Right cardiac atrium (tissue), 5 donors: ENCODE measurements around the gene LHX5. TPM values are rescaled to one million over a fixed set of nuclear protein-coding genes. Genes with fewer than 3 reads are reported as not detected.

Experiments used
- ATAC-seq, 2 donors: fragments of 200-7000 bp; cut with Tn5 transposase; one replicate each; pipeline versions ENCODE4 v1.8.0 to v1.9.1; 2020; ENCODE audit warnings: moderate library complexity in 2 of 2, mild to moderate bottlenecking in 1 of 2
- DNase-seq, 3 donors: peaks; one replicate each; pipeline ENCODE4 v3.0.0-alpha.2; 2020
- H3K27ac ChIP-seq: one replicate; pipeline ENCODE4 v1.5.1; 2013; ENCODE audit warnings: mild to moderate bottlenecking, low read length, control low read depth, moderate library complexity
- H3K27me3 ChIP-seq: one replicate; pipeline ENCODE4 v1.6.1; 2013; ENCODE audit not compliant: control insufficient read depth, insufficient read depth
- H3K4me1 ChIP-seq: one replicate; pipeline ENCODE4 v1.6.1; 2013; ENCODE audit warnings: low read length; ENCODE audit not compliant: control insufficient read depth, insufficient read depth
- H3K4me3 ChIP-seq: one replicate; pipeline ENCODE4 v1.5.1; 2013; ENCODE audit warnings: low read length, control low read depth
- H3K9me3 ChIP-seq: one replicate; pipeline ENCODE4 v1.6.1; 2013; ENCODE audit warnings: low read length; ENCODE audit not compliant: control insufficient read depth
- WGBS: extraction: QIAGEN DNeasy Blood & Tissue Kit; methylation state at CpG from one replicate; pipeline ENCODE4 v1.1.7; 2013; 5-methylcytosine and 5-hydroxymethylcytosine counted together
- intact Hi-C, 4 donors: fragments of 100-400 bp; cut with DNase I; formaldehyde crosslinking; loops; one replicate each; pipeline versions ENCODE4 v1.11.0 to v1.14.0; 2022 to 2023
- polyA plus RNA-seq: library from polyadenylated mRNA; stranded (reverse); fragments of 200-250 nt; gene quantifications from one replicate; pipeline ENCODE4 v1.2.3, GENCODE V29; 2013
- total RNA-seq, 4 donors: library from RNA; stranded (reverse); fragmentation: NEBNext Ultra II Directional; extraction: Animal tissue kit (Norgen Biotek cat#: 25700); gene quantifications; one replicate each; pipeline ENCODE4 v1.2.1, GENCODE V29; 2021
- donor health status: healthy with polysubstance abuse.
- donor health status: DM: no; HTN: yes; CAD: no.
- donor health status: DM: no; HTN: no; CAD: no.
- donor health status: DM: no; HTN: yes; CAD: no; lungs with severe emphysema.
- donor health status: DM: yes; HTN: yes; CAD: no.

LHX5 gene
- total and polyA plus RNA-seq, 5 donors = not detected

- H3K4me1 ChIP-seq = peaks cover 4% of the 10 kb centered on the region
- H3K9me3 ChIP-seq = no peaks in the 10 kb centered on the region
- intact Hi-C loops = loop anchor here (1.0 to 5.0 kb wide), 3 partner anchors 449 to 450 kb away; no protein-coding TSS in a partner anchor
- peak overlapping the region; percentile 33 for H3K4me3 ChIP-seq
- peak in 1 of 2 donors; percentile 13 for ATAC-seq
- no peak for DNase-seq
- 1% methylated on average over 91 of the region's 91 CpGs for WGBS
- peaks cover 2% of the 10 kb centered on the region for H3K27me3 ChIP-seq
- no peak overlapping the region for H3K27ac ChIP-seq
Measured at GRCh38 chr12:113462998-113463745, 8.5 kb downstream of the LHX5 start.

- intact Hi-C loops = loop anchor here (1.0 to 5.0 kb wide), 3 partner anchors 450 to 451 kb away; no protein-coding TSS in a partner anchor
- no peaks in the 10 kb centered on the region for H3K9me3 ChIP-seq
- no peak overlapping the region for H3K27ac ChIP-seq
- ATAC-seq = peak; percentile 84 to 88
- peaks cover 2% of the 10 kb centered on the region for H3K27me3 ChIP-seq
- 11% methylated on average over 25 of the region's 25 CpGs for WGBS
- peaks cover 4% of the 10 kb centered on the region for H3K4me1 ChIP-seq
- peak; percentile 81 to 94 (median 93) for DNase-seq
- H3K4me3 ChIP-seq = peak overlapping the region; percentile 33
Measured at GRCh38 chr12:113462117-113462774, 9.4 kb downstream of the LHX5 start.

DNA sequence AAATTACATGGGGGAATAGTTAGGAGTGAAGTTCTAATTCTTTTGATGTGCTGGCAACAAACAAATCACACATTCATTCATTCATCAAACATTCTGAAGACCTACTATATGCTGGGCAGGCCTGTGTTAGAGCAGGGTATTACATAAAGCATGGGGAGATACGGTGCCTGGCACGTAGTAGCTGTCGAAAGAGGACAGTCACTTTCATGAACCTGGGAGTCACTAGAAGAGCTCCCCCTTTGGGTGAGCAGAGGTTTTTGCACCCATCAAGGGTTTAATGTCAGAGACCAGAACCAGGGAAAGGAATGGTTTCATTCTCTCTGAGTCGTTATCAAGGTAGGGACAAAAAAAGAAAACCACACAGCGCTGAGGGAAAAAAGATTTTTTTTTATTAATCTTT lies 10.0 kb downstream of the LHX5 start:
- Histone ChIP-seq H3K9me3 (no peaks in the 10 kb centered on the region), H3K27ac (no peak overlapping the region), H3K4me1 (peaks cover 4% of the 10 kb centered on the region), H3K4me3 (no peak overlapping the region), H3K27me3 (peaks cover 2% of the 10 kb centered on the region)
- no peak for DNase-seq
- intact Hi-C loops = loop anchor here (1.0 to 5.0 kb wide), 3 partner anchors 451 kb away; no protein-coding TSS in a partner anchor
- WGBS = 21% methylated on average over 5 of the region's 5 CpGs
- no peak for ATAC-seq

DNA sequence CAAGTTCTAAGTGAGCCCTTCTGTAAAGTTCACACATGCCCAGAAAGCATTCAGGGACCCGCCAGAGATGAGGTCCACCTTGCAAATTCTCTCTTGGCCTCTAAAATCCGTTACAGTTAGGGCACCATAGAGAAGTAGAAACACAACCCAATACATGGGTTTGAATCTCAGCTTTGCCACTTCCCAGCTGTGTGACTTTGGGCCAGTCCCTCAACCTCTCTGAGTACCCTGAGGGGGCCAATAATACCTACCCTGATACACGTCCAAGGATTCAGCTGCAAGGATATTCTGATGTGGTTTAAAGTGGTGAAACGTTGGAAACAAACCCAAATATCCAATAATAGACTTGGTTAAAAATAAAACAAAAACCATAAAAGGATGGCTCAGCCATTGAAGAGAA lies 11.7 kb downstream of the LHX5 start:
- Histone ChIP-seq H3K4me1 (peaks cover 4% of the 10 kb centered on the region), H3K4me3 (no peak overlapping the region), H3K27me3 (peaks cover 2% of the 10 kb centered on the region), H3K27ac (no peak overlapping the region), H3K9me3 (no peaks in the 10 kb centered on the region)
- ATAC-seq (no peak), DNase-seq (no peak)
- intact Hi-C loops = loop anchor here in 2 of 4 donors (5.0 kb wide), 1 partner anchor 452 kb away; no protein-coding TSS in a partner anchor
- WGBS = 31% methylated on average over 4 of the region's 4 CpGs

DNA sequence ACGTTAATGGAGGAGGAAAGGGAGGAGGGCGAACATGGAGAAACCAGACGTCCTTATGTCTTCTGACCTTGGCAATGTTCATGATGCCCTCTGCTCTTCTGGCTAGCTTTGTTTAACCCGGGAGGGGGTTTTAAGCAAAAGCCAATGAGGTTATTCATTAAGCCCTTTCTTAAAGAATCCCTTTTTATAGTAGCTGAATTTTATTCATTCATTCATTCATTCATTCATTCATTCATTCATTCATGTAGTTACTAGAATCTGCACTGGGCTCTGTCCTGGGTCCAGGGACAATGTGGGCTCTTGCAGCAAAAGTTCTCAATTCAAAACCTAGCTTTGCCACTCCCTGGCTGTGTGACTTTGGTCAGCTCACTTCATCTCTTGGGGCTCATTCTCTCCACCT lies 14.0 kb downstream of the LHX5 start:
- 46% methylated on average over 4 of the region's 4 CpGs for WGBS
- no peak overlapping the region for H3K4me3 ChIP-seq
- no peaks in the 10 kb centered on the region for H3K4me1 ChIP-seq
- no peak overlapping the region for H3K27ac ChIP-seq
- H3K9me3 ChIP-seq = no peaks in the 10 kb centered on the region
- ATAC-seq (no peak), DNase-seq (no peak)
- intact Hi-C loops = no loop called here
- H3K27me3 ChIP-seq = peaks cover 2% of the 10 kb centered on the region

DNA sequence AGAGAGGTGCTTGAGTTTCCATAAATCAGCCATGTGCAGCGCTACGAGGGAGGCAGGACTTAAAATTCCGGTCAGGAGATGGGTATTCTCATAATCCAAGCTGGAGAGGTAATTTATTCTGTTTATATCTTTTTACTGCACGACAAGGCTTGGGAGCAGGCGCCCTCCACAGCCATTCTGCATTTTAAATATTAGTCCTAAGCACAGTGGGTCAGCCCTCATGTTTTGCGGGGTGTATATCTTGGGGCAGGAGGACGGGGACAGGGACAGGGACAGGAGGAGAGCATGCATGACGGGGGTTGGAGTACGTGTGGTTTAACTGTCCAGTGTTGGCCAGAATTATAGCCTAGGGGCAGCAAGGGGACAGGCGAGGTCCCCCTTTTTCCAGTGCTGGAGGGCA lies 14.5 kb downstream of the LHX5 start:
- no peak for DNase-seq
- no peak for ATAC-seq
- Histone ChIP-seq H3K4me1 (no peaks in the 10 kb centered on the region), H3K9me3 (no peaks in the 10 kb centered on the region), H3K27ac (no peak overlapping the region), H3K27me3 (peaks cover 2% of the 10 kb centered on the region), H3K4me3 (no peak overlapping the region)
- intact Hi-C loops = no loop called here
- 54% methylated on average over 10 of the region's 10 CpGs for WGBS

- H3K4me3 ChIP-seq = no peak overlapping the region
- no peaks in the 10 kb centered on the region for H3K9me3 ChIP-seq
- no peak for ATAC-seq
- DNase-seq = no peak
- intact Hi-C loops = no loop called here
- H3K27me3 ChIP-seq = peaks cover 2% of the 10 kb centered on the region
- 51% methylated on average over 4 of the region's 4 CpGs for WGBS
- H3K27ac ChIP-seq = no peak overlapping the region
- H3K4me1 ChIP-seq = no peaks in the 10 kb centered on the region
Measured at GRCh38 chr12:113456761-113457160, 14.9 kb downstream of the LHX5 start.

GRCh38 chr12:113456199-113456598 lies 15.5 kb downstream of the LHX5 start:
- WGBS = 76% methylated on average over 2 of the region's 2 CpGs
- peaks cover 2% of the 10 kb centered on the region for H3K27me3 ChIP-seq
- H3K27ac ChIP-seq = no peak overlapping the region
- H3K4me1 ChIP-seq = no peaks in the 10 kb centered on the region
- ATAC-seq (no peak), DNase-seq (no peak)
- H3K4me3 ChIP-seq = no peak overlapping the region
- H3K9me3 ChIP-seq = no peaks in the 10 kb centered on the region
- intact Hi-C loops = no loop called here

DNA sequence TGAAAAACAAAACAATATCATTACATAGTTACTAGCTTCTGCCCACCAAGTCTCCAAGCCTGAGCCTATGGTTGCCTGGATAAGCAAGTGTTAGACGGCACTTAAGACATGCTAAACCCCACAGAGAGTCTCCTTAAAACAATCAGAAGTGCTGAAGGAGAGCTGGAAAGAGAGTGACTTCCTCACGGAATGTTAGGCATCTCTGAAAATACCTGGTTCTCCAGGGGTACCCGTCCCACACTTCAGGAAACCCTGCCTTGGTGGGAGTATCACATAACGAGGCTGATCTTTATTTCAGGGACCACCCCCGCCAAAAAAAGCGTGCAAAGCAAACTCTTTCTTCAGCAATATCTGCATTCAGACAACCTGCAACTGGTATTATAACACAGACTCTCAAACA lies 18.3 kb downstream of the LHX5 start:
- no peak for DNase-seq
- WGBS = 24% methylated on average over 6 of the region's 6 CpGs
- H3K9me3 ChIP-seq = no peaks in the 10 kb centered on the region
- intact Hi-C loops = no loop called here
- ATAC-seq = no peak
- no peak overlapping the region for H3K4me3 ChIP-seq
- no peak overlapping the region for H3K27ac ChIP-seq
- peaks cover 2% of the 10 kb centered on the region for H3K27me3 ChIP-seq
- H3K4me1 ChIP-seq = no peaks in the 10 kb centered on the region

GRCh38 chr12:113452458-113452857 lies 19.2 kb downstream of the LHX5 start:
- Histone ChIP-seq H3K9me3 (no peaks in the 10 kb centered on the region), H3K27me3 (no peaks in the 10 kb centered on the region), H3K4me3 (no peak overlapping the region), H3K4me1 (no peaks in the 10 kb centered on the region), H3K27ac (no peak overlapping the region)
- DNase-seq (no peak), ATAC-seq (no peak)
- WGBS = 88% methylated on average over 2 of the region's 2 CpGs
- intact Hi-C loops = no loop called here

GRCh38 chr12:113449839-113450238 lies 21.8 kb downstream of the LHX5 start:
- Histone ChIP-seq H3K27ac (no peak overlapping the region), H3K27me3 (no peaks in the 10 kb centered on the region), H3K4me1 (no peaks in the 10 kb centered on the region), H3K4me3 (no peak overlapping the region), H3K9me3 (no peaks in the 10 kb centered on the region)
- ATAC-seq (no peak), DNase-seq (no peak)
- WGBS = 91% methylated on average over 1 of the region's 1 CpG
- intact Hi-C loops = no loop called here
